Measurements from ENCODE around the gene ART5. TPM values are rescaled to one million over a fixed set of nuclear protein-coding genes. Genes with fewer than 3 reads are reported as not detected.

The ART5 gene
- total and polyA plus RNA-seq, 2 of the 4 experiments (the other 2 are of a cell fraction): not detected

DNA sequence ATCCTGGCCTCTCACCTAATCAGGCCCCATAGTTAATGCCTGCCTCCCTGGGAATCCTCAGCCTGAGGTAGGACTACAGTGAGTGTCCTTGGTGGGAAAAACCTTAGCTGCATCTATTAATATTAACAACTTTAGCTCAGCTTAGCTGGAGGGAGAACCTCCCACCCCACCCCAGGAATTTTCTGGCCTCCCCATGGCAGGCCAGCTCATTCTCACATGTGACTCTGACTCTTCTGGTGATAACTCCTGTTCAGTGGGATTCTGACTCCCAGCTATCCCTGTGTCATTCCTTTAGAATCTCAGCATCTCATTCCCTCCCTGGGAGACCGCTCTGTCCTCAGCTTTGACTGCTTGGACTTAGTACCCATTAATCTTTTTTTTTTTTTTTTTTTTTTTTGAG lies 14.5 kb downstream of the ART5 start:
- H3K4me2 ChIP-seq (ENCODE audit: low read depth, low read length): no peak overlapping the region
- no peak overlapping the region for H3K27ac ChIP-seq (ENCODE audit: insufficient read depth, low read length)
- no peak overlapping the region for H2AK9ac ChIP-seq (replicated peaks; ENCODE audit: low read depth, low read length, poor library complexity)
- peak; percentile 81 for DNase-seq
- no peak overlapping the region for H4K91ac ChIP-seq (ENCODE audit: insufficient read depth, low read depth, low read length)
- H3K4me3 ChIP-seq (ENCODE audit: insufficient read depth, low read depth, low read length): no peak overlapping the region
- H3K9me3 ChIP-seq (ENCODE audit: control insufficient read depth, insufficient read depth, low read length): no peaks in the 10 kb centered on the region
- H3K4ac ChIP-seq (ENCODE audit: low read depth, low read length): no peak overlapping the region
- no peak overlapping the region for H4K8ac ChIP-seq (ENCODE audit: low read depth in 2 of 2, low read length in 2 of 2)
- H2AK5ac ChIP-seq (ENCODE audit: low read depth, low read length): no peak overlapping the region
- no peak overlapping the region for H2BK15ac ChIP-seq (ENCODE audit: low read depth, low read length)
- H2BK5ac ChIP-seq (ENCODE audit: low read depth, low read length, poor library complexity, severe bottlenecking): no peak overlapping the region
- intact Hi-C loops (cut with micrococcal nuclease) (no loop called here), in situ Hi-C loops (cut with MboI; ENCODE audit: low sequenced_read_pairs) (no loop called here), dilution Hi-C loops (cut with HindIII; ENCODE audit: low sequenced_read_pairs, unreplicated experiment) (no loop called here)
- TF ChIP-seq NFE2L2 (IDR thresholded peaks at IDR 0.05; ENCODE audit: low read depth, low read length) (no peak), MAZ (IDR thresholded peaks at IDR 0.05; ENCODE audit: borderline replicate concordance, low read depth, low read length) (peak; percentile 100), BHLHE40 (IDR thresholded peaks at IDR 0.05; ENCODE audit: low read depth, low read length) (0 out of 2 replicates have a peak, but pooled peaks have one; percentile 52)
- TF ChIP-seq, protein P1, sequence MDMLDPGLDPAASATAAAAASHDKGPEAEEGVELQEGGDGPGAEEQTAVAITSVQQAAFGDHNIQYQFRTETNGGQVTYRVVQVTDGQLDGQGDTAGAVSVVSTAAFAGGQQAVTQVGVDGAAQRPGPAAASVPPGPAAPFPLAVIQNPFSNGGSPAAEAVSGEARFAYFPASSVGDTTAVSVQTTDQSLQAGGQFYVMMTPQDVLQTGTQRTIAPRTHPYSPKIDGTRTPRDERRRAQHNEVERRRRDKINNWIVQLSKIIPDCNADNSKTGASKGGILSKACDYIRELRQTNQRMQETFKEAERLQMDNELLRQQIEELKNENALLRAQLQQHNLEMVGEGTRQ (IDR thresholded peaks at IDR 0.05; ENCODE audit: low read depth, low read length): peak; percentile 52; the same call in 1 of the 2 replicates
- no peak overlapping the region for H3K23ac ChIP-seq (ENCODE audit: low read depth, low read length)
- ATAC-seq (ENCODE audit: low read depth): peak; percentile 92
- peaks cover 13% of the 10 kb centered on the region for H3K27me3 ChIP-seq (ENCODE audit: control insufficient read depth, insufficient read depth, low read length)
- CTCF ChIA-PET: no interaction called here
- POLR2A ChIA-PET (ENCODE audit: unreplicated experiment): no interaction called here
- no peak overlapping the region for H3K56ac ChIP-seq (ENCODE audit: extremely low read depth, insufficient read depth, low read length)
- H2BK120ac ChIP-seq (ENCODE audit: low read depth, low read length): no peak overlapping the region
- no peaks in the 10 kb centered on the region for H3K4me1 ChIP-seq (ENCODE audit: control insufficient read depth, insufficient read depth, low read length)
- H4K5ac ChIP-seq (ENCODE audit: low read depth, low read length): no peak overlapping the region
- no peaks in the 10 kb centered on the region for H3K36me3 ChIP-seq (ENCODE audit: control insufficient read depth, insufficient read depth, low read length)
- WGBS, 2 experiments (ENCODE audit: extremely low coverage in 2 of 2, insufficient read length in 1 of 2): no CpG with 5 or more reads among the region's 1 CpG
- no TSS peak for BruUV-seq (replicated peaks)
- H3K79me1 ChIP-seq (ENCODE audit: low read depth in 1 of 2, low read length in 2 of 2): no peaks in the 10 kb centered on the region
- no peak overlapping the region for H3K14ac ChIP-seq (replicated peaks; ENCODE audit: low read depth, low read length)
- H3K9ac ChIP-seq (ENCODE audit: low read depth, low read length): no peak overlapping the region
- no peak overlapping the region for H2AFZ ChIP-seq (replicated peaks; ENCODE audit: low read length, poor library complexity)
- no peaks in the 10 kb centered on the region for H3K9me1 ChIP-seq (ENCODE audit: insufficient read depth, low read length)
- no peaks in the 10 kb centered on the region for H4K20me1 ChIP-seq (ENCODE audit: insufficient read depth, low read length)
- no peak overlapping the region for H3K18ac ChIP-seq (ENCODE audit: low read depth, low read length)
- no peak overlapping the region for H2BK20ac ChIP-seq (ENCODE audit: low read depth, low read length)
